ENCODE measurements around the gene CDH11.

Gene CDH11

DNA sequence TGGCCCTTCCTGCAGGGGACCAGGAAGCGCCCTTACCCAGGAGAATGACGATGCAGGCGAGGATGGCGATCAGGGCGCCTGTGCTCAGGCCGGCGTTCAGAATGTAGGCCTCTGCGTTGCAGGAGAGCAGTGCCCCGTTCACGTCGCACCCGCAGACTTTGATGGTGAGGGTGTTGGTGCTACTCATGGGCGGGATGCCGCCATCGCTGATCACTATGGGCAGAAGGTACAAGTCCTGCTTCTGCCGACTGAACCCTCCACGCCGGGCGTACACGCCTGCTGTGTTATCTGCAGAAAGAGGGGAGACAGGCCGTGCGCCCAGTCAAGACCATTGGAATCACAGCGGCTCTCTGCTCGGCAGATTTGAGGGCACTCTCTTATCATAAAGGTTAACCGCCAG is 171.1 kb downstream of the CDH11 start:
- TF ChIP-seq, protein P1, sequence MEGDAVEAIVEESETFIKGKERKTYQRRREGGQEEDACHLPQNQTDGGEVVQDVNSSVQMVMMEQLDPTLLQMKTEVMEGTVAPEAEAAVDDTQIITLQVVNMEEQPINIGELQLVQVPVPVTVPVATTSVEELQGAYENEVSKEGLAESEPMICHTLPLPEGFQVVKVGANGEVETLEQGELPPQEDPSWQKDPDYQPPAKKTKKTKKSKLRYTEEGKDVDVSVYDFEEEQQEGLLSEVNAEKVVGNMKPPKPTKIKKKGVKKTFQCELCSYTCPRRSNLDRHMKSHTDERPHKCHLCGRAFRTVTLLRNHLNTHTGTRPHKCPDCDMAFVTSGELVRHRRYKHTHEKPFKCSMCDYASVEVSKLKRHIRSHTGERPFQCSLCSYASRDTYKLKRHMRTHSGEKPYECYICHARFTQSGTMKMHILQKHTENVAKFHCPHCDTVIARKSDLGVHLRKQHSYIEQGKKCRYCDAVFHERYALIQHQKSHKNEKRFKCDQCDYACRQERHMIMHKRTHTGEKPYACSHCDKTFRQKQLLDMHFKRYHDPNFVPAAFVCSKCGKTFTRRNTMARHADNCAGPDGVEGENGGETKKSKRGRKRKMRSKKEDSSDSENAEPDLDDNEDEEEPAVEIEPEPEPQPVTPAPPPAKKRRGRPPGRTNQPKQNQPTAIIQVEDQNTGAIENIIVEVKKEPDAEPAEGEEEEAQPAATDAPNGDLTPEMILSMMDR (IDR thresholded peaks at IDR 0.05; ENCODE audit: extremely low read depth, insufficient read depth, missing control alignments) = no peak
- in situ Hi-C loops (cut with MboI; ENCODE audit: low pct_unique_long_range_greater_than_20kb, low sequenced_read_pairs, unreplicated experiment) = no loop called here
- DNase-seq (ENCODE audit: low spot score) = no peak

DNA sequence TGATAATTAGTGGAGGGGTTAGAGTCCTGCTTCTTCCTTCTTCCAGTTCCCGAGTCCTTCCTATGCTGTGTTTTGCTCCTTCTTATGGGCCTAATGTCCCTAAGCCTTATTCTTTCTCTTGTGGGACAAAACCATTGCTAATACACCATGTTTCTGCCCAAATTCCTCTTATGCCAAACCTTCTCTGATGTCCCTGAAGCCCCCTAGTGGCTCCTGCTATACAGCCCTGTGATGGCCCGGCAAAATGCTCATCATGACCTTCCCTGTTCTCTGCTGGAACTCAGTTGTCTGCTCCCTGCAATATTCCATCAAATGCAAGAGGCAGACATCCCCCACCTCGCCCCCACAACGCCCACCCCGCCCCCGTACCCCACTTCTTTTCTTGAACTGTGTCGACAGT is 171.6 kb downstream of the CDH11 start:
- TF ChIP-seq, protein P1 (IDR thresholded peaks at IDR 0.05; ENCODE audit: extremely low read depth, insufficient read depth, missing control alignments) = peak; percentile 3
- no peak for DNase-seq (ENCODE audit: low spot score)
- in situ Hi-C loops (cut with MboI; ENCODE audit: low pct_unique_long_range_greater_than_20kb, low sequenced_read_pairs, unreplicated experiment) = no loop called here

DNA sequence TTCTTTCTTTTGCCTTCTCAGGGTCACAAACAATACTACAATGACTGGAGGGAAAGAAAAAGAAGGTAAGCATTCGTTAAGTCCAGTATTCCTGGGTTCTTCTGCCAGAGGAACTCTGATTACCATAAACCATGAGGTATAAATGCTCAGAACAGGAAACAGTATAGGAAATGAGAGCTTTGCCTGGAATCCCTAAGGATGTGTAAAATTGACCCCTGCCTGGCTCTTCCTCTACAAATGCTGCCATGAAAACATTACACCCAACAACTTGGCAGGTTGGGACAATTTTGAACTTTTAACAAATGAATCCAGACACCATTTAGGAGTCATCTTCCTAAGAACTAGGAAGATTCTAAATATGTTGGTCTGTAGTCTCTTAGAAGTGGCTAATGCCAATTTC is 173.8 kb downstream of the CDH11 start:
- TF ChIP-seq, protein P1 (IDR thresholded peaks at IDR 0.05; ENCODE audit: extremely low read depth, insufficient read depth, missing control alignments) = no peak
- DNase-seq (ENCODE audit: low spot score) = no peak
- in situ Hi-C loops (cut with MboI; ENCODE audit: low pct_unique_long_range_greater_than_20kb, low sequenced_read_pairs, unreplicated experiment) = no loop called here

DNA sequence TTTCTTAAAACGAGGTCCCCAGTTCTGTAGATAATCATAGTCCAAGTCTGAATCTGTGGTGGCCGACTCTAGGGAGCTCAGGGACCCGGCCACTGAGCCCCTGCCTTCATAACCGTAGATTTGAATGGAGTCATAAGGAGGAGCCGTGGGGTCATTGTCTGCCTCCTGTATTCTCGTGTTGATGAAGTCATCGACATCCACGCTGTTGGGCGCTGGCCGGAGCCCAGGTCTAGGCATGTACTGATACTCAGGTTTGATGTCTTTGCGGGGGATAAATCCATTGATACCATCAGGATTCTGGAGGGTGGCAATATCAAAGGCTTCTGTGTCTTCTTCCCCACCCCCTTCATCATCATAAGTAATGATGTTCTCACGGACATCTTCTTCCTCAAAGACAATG is 174.2 kb downstream of the CDH11 start:
- no peak for DNase-seq (ENCODE audit: low spot score)
- in situ Hi-C loops (cut with MboI; ENCODE audit: low pct_unique_long_range_greater_than_20kb, low sequenced_read_pairs, unreplicated experiment) = no loop called here
- TF ChIP-seq, protein P1 (IDR thresholded peaks at IDR 0.05; ENCODE audit: extremely low read depth, insufficient read depth, missing control alignments) = no peak

DNA sequence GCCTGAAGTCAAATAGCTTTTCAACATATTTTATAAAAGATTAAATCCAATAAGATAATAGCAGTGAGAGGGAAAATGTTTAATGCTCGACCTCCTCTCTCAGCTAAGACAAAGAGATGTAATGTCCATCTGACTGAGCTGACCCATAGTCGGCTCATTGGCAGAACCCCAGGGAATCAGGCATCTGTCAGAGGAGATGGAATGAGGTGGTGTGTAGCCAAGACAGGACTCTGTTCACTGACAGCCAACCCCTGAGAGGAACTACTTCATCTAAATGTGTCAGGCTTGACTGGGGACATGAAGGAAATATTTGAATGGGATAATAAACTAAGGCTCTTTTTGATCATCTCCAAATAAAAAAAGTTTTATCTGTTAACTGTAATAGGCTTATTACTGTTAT is 188.0 kb downstream of the CDH11 start:
- TF ChIP-seq, protein P1 (IDR thresholded peaks at IDR 0.05; ENCODE audit: extremely low read depth, insufficient read depth, missing control alignments) = no peak
- in situ Hi-C loops (cut with MboI; ENCODE audit: low pct_unique_long_range_greater_than_20kb, low sequenced_read_pairs, unreplicated experiment) = no loop called here
- no peak for DNase-seq (ENCODE audit: low spot score)

DNA sequence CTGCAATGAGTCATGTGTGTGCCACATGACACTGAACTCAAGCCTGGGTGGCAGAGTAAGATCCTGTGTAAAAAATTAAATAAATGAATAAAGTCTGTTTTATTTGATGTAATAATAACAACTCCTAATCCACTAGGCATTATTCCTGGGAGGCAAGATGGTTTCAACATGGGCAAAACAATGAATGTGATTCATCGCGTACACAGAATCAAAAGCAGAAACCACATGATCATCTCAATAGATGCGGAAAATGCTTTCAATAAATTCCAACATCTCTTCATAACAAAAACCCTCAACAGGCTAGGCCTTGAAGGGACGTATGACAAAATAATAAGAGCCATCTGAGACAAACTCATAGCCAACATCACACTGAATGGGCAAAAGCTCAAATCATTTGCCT is 195.4 kb downstream of the CDH11 start:
- in situ Hi-C loops (cut with MboI; ENCODE audit: low pct_unique_long_range_greater_than_20kb, low sequenced_read_pairs, unreplicated experiment) = no loop called here
- TF ChIP-seq, protein P1 (IDR thresholded peaks at IDR 0.05; ENCODE audit: extremely low read depth, insufficient read depth, missing control alignments) = no peak
- DNase-seq (ENCODE audit: low spot score) = no peak

DNA sequence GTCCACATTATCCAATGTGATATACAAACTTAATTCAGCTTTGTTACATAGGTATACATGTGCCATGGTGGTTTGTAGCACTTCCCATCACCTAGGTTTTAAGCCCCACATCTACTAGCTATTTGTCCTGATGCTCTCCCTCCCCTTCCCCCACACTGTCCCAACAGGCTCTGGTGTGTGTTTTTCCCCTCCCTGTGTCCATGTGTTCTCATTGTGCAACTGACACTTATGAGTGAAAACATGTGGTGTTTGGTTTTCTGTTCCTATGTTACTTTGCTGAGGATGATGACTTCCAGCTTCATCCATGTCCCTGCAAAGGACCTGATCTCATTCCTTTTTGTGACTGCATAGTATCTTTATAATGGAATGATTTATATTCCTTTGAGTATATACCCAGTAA is 196.7 kb downstream of the CDH11 start:
- DNase-seq (ENCODE audit: low spot score) = no peak
- in situ Hi-C loops (cut with MboI; ENCODE audit: low pct_unique_long_range_greater_than_20kb, low sequenced_read_pairs, unreplicated experiment) = no loop called here
- TF ChIP-seq, protein P1 (IDR thresholded peaks at IDR 0.05; ENCODE audit: extremely low read depth, insufficient read depth, missing control alignments) = no peak

Measured in GM13977 (cell line).